Middle frontal gyrus (tissue), 1 donor: ENCODE measurements around the gene SLC22A3.
"Not testable (repeated sequence)": the region's sequence is repeated elsewhere in the genome, so short reads cannot be mapped to it uniquely, and the experiment has no call there.

Experiments
- DNase-seq: peaks from one replicate; pipeline ENCODE4 v3.0.0-alpha.2; 2015; ENCODE audit warnings: low spot score; ENCODE audit errors: extremely low spot score

SLC22A3 gene

GRCh38 chr6:160439751-160440150 lies 91.6 kb downstream of the SLC22A3 start:
- no peak for DNase-seq

- no peak for DNase-seq
Observed at GRCh38 chr6:160442151-160442550, 94.0 kb downstream of the SLC22A3 start.

GRCh38 chr6:160445130-160445529 lies 97.0 kb downstream of the SLC22A3 start:
- no peak for DNase-seq

- no peak for DNase-seq
Observed at GRCh38 chr6:160447350-160447749, 99.2 kb downstream of the SLC22A3 start.

GRCh38 chr6:160449787-160450186 lies 101.6 kb downstream of the SLC22A3 start:
- not testable (repeated sequence) for DNase-seq

- no peak for DNase-seq
Observed at GRCh38 chr6:160450849-160451248, 102.7 kb downstream of the SLC22A3 start.

- no peak for DNase-seq
Observed at GRCh38 chr6:160454303-160454702, 106.1 kb downstream of the SLC22A3 start.

- DNase-seq: no peak
Observed at GRCh38 chr6:160455081-160455480, 106.9 kb downstream of the SLC22A3 start.

GRCh38 chr6:160455541-160456213 lies 107.5 kb downstream of the SLC22A3 start:
- peak; percentile 40 for DNase-seq

- no peak for DNase-seq
Observed at GRCh38 chr6:160456214-160456546, 108.0 kb downstream of the SLC22A3 start.

GRCh38 chr6:160457823-160458222 lies 109.6 kb downstream of the SLC22A3 start:
- DNase-seq: no peak

GRCh38 chr6:160461641-160462040 lies 113.5 kb downstream of the SLC22A3 start:
- DNase-seq: no peak

GRCh38 chr6:160462116-160462515 lies 113.9 kb downstream of the SLC22A3 start:
- DNase-seq: no peak

- DNase-seq: no peak
Observed at GRCh38 chr6:160462551-160463109, 114.5 kb downstream of the SLC22A3 start.

- no peak for DNase-seq
Observed at GRCh38 chr6:160464744-160465143, 116.6 kb downstream of the SLC22A3 start.

GRCh38 chr6:160467261-160467871 lies 119.2 kb downstream of the SLC22A3 start:
- not testable (repeated sequence) for DNase-seq

GRCh38 chr6:160469153-160469552 lies 121.0 kb downstream of the SLC22A3 start:
- DNase-seq: no peak

GRCh38 chr6:160476056-160476455 lies 127.9 kb downstream of the SLC22A3 start:
- not testable (repeated sequence) for DNase-seq

- not testable (repeated sequence) for DNase-seq
Observed at GRCh38 chr6:160477072-160477471, 128.9 kb downstream of the SLC22A3 start.

- no peak for DNase-seq
Observed at GRCh38 chr6:160477901-160478300, 129.7 kb downstream of the SLC22A3 start.

- no peak for DNase-seq
Observed at GRCh38 chr6:160487116-160487515, 138.9 kb downstream of the SLC22A3 start.

GRCh38 chr6:160489091-160489490 lies 140.9 kb downstream of the SLC22A3 start:
- no peak for DNase-seq

- no peak for DNase-seq
Observed at GRCh38 chr6:160494576-160494975, 146.4 kb downstream of the SLC22A3 start.
